HG03460 (cell line): ENCODE data around the gene POU6F2.

Experiments
- ATAC-seq: cut with Tn5 transposase; IDR thresholded peaks from one replicate; pipeline ENCODE4 v1.9.1; 2021; ENCODE audit not compliant: unreplicated experiment

POU6F2 gene

DNA sequence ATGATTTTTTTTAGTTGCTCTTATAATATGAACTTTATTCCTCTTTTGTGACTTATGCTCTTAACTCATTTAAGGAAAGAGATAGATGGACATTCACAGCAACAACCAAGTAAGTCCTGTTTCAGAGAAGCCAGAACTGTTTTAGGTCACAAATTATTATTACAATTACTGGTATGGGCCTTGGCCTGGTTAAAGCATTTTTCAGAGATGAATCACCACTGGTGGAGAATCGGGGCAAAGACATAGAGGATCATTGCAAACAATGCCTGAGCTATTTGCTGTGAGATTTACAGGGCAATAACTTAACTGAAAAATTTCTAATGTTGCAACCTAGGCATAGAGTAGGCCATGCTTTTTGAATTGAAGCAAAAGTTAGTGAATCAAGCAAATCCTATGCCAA is 450.5 kb downstream of the POU6F2 start:
- ATAC-seq = no peak

- ATAC-seq = no peak
Observed at GRCh38 chr7:39429421-39429820, 451.7 kb downstream of the POU6F2 start.

GRCh38 chr7:39430441-39430840 is 452.7 kb downstream of the POU6F2 start:
- ATAC-seq = no peak

DNA sequence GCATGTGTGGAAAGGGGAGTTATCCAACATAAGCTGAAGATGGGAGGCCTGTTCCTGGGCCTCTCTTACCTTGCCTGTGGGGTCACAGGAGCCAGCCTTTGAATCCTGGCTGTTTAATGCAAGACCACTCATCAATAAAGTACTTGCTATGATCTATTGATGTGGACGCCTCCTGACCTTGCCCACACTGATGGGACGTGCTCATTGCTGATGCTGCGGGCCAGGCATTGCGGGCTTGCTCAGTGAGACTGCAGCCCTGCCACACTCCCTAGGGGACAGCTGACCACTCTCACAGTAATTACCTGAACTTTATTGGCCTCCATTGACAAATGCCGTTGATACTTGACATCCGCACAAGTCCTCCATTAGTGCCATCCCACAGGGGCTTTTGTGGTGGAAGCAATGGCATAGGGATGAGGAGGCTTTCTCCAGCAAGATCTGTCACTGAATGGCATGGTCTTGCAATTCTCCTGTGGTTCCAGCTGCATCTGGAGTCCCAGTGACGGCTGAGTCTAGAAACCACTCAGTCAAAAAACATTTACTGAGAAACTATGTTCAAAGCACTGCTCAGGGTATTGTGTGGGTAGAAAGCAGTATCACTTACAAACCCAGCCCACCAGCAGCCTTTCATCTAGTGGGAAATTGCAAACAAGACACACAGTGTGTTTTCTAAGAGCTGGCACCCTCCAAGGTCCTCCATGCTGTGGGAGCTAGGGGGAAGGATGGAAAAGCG is 453.4 kb downstream of the POU6F2 start:
- ATAC-seq = no peak

DNA sequence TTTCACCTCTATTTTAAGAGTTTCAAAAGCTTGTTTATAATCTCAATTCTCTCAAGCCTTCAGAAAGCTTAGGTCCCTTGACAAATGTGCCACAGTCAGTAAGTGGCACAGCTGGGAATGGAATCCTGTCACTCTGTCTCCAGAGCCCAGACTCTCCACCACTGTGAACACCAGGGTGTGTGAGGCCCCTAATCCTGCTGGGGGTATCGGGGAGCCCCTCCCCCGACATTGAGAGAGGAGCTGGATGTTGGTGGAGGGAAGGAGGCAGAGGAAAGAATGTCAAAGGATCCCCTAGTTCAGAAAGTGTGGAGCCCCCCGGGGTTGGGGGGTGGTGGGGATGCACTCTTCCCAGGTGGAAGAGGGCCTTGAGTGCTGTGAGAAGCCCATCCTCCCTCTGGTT is 454.7 kb downstream of the POU6F2 start:
- no peak for ATAC-seq

GRCh38 chr7:39432807-39433416 is 455.2 kb downstream of the POU6F2 start:
- no peak for ATAC-seq

DNA sequence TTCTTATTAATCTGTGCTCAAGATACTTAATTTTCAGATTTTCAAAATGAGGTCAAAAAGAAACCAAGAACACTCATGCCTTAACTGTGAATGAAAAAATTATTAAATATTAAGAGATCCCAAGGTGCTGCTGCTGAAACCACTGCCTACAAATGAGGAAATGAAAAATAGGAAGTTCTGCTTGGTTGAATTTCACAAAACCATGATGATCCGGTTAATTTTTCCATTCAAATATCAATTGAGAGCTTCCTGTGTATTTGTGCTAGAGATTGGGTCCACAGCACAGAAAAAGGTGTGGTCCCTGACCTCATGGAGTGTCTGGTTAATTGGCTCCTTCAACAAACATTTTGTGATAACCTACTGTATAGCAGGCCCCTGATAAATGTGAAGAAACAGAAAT is 455.8 kb downstream of the POU6F2 start:
- no peak for ATAC-seq

GRCh38 chr7:39434012-39434411 is 456.3 kb downstream of the POU6F2 start:
- ATAC-seq = no peak

DNA sequence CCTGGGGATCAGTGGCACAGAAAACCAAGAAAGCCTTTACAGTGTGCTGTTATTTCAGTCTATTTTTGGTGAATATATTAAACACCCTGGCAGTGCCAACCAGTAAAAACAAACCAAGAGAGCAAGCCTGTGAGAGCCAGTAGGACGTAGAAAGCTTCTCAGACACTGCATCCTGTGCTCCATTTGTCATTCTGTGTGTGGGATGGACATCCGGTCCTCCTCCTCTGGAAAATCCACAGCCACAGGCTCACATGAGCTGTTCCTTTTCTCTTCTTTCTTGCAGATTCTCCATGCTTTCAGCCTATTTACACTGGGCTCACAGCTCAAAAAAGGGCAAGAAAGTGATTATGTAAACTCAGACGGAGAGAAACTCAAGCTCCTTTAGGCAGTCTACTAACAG is 468.8 kb downstream of the POU6F2 start:
- ATAC-seq = no peak

- ATAC-seq = no peak
Observed at GRCh38 chr7:39451901-39452300, 474.2 kb downstream of the POU6F2 start.

GRCh38 chr7:39453743-39454355 is 476.1 kb downstream of the POU6F2 start:
- no peak for ATAC-seq

GRCh38 chr7:39458061-39458745 is 480.5 kb downstream of the POU6F2 start:
- ATAC-seq = no peak

GRCh38 chr7:39459636-39460035 is 481.9 kb downstream of the POU6F2 start:
- ATAC-seq = no peak

GRCh38 chr7:39460486-39460885 is 482.8 kb downstream of the POU6F2 start:
- no peak for ATAC-seq

GRCh38 chr7:39461263-39461820 is 483.6 kb downstream of the POU6F2 start:
- ATAC-seq = no peak

- no peak for ATAC-seq
Observed at GRCh38 chr7:39463252-39463651, 485.5 kb downstream of the POU6F2 start.

DNA sequence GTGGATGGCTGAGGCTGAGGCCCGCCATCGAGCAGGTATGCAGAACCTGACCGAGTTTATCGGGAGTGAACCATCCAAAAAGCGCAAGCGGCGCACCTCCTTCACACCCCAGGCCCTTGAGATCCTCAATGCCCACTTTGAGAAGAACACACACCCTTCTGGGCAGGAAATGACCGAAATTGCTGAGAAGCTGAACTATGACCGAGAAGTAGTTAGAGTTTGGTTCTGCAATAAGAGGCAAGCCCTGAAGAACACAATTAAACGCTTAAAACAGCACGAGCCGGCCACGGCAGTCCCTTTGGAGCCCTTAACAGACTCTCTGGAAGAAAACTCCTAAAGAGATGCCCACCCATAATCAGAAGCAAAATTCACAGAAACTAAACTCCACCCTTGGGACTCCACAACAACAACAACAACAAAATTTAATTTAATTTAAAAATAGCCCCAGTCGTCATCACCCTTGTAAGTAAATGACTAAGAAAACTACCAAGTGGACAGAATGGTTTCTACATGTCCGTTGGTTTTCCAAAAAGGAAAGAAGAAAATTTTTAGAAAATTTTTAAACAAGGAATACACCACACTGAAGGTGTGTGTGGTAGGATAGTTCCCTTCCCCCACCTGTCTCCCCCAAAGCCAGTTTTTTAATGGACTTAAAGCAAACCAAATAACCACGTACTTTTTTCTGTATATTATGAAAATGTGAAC is 486.8 kb downstream of the POU6F2 start:
- ATAC-seq = no peak

- peak; percentile 83 for ATAC-seq
Observed at GRCh38 chr7:39465055-39465929, 487.6 kb downstream of the POU6F2 start.

- ATAC-seq = no peak
Observed at GRCh38 chr7:39468261-39468660, 490.6 kb downstream of the POU6F2 start.

DNA sequence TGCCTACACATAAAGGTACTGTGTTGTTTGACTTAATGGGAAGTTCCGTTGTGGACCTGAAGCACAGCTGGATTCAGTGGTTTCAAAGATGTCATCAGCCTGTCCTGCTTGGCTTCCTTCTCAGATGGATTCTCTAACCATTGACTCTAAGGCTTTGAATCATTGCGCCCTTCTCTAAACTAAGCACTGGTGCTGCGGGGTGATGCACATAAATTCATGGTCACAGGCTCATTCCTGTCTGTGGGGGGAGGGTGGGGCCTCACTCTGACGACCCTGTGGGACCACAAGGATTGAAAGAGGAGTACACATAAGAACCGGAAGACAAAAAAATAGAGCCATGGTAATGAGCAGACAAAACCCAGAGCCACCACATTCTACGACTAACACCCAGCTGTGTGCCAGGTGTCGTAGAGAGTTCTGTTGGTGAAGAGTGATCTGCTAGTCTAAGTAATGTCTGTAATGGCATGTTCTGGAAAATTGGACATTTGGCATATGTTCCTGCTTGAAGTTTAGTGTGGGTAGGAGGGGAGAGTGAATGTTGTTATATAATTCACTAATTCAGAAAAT is 491.2 kb downstream of the POU6F2 start:
- no peak for ATAC-seq
